Measurements from ENCODE around the gene ETFA. TPM values are rescaled to one million over a fixed set of nuclear protein-coding genes. Genes with fewer than 3 reads are reported as not detected.

The ETFA gene
- total RNA-seq: 100 to 1,000 TPM; 172 to 286 (median 213) TPM
- long read RNA-seq, donor 1, transcript ETFA-203 (12 exons, 2,287 nt): major isoform, 102 of 125 reads
- long read RNA-seq, donor 1, transcript ETFA-202 (11 exons, 1,346 nt): minor isoform, 7 of 125 reads
- long read RNA-seq, donor 1, partial matches to known transcripts: 2 of 125 reads
- long read RNA-seq, donor 1, other reads (novel, unspliced or antisense): 12 of 125 reads
- long read RNA-seq, donor 2, transcript ETFA-203 (12 exons, 2,287 nt): major isoform, 91 of 159 reads
- long read RNA-seq, donor 2, transcript ETFA-202 (11 exons, 1,346 nt): minor isoform, 24 of 159 reads
- long read RNA-seq, donor 2, partial matches to known transcripts: 29 of 159 reads
- long read RNA-seq, donor 2, other reads (novel, unspliced or antisense): 12 of 159 reads

DNA sequence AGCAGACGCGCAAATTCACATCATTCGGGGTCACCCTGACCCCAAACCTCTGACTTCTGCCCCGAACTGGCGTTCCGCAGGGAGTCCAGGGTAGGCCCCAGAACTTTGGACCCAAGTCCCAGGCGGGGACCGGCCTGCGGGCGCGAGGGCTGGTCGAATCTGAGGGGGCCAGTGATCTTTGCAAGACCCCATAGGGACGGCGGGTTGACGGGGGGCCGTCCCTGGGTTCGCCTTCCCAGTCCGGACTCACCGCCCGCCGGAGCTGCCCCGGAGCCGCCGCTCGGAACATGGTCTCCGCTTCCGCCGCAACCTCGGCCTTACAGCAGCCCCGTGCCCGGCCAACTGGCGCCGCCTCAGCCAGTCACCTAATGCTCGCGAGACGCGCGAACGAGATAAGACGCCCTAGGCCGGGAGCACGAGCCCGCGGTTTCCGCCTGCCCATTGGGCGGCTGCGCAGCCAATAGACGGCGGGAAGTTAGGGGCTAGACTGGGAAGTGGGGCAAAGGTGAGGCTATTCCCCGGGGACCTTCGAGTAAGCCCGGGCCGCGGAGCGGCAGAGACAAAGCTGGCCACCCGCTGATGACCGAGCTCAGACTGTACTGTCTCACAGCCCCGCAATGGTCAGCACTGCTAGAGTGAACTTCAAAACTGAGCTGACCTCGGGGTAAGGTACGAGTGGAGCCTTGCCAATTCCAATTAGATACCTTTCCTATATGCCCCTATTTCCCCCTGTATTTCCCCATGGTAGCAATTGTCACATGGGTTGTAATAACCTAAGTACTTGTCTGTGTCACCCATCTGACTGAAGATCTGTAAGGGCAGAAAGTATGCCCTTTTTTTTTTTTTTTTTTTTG lies at the start of gene ETFA:
ETFA (minus strand) TSS at position 370 of the 854 bp plus-strand sequence; CDS start at position 289, 81 bp downstream.
- Histone ChIP-seq H3K9me3 (no peaks in the 10 kb centered on the region), H3K4me1 (ENCODE audit: low read depth) (peaks cover 21% of the 10 kb centered on the region), H3K36me3 (ENCODE audit: low read depth) (no peaks in the 10 kb centered on the region), H3K4me3 (peak within 1 kb of the TSS; percentile 66)
- peak; percentile 98 to 99 (median 99) for DNase-seq
- TF ChIP-seq, protein P1, sequence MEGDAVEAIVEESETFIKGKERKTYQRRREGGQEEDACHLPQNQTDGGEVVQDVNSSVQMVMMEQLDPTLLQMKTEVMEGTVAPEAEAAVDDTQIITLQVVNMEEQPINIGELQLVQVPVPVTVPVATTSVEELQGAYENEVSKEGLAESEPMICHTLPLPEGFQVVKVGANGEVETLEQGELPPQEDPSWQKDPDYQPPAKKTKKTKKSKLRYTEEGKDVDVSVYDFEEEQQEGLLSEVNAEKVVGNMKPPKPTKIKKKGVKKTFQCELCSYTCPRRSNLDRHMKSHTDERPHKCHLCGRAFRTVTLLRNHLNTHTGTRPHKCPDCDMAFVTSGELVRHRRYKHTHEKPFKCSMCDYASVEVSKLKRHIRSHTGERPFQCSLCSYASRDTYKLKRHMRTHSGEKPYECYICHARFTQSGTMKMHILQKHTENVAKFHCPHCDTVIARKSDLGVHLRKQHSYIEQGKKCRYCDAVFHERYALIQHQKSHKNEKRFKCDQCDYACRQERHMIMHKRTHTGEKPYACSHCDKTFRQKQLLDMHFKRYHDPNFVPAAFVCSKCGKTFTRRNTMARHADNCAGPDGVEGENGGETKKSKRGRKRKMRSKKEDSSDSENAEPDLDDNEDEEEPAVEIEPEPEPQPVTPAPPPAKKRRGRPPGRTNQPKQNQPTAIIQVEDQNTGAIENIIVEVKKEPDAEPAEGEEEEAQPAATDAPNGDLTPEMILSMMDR (IDR thresholded peaks at IDR 0.05): no peak
- intact Hi-C loops (cut with DNase I, micrococcal nuclease): no loop called here
- ATAC-seq: peak; percentile 99

DNA sequence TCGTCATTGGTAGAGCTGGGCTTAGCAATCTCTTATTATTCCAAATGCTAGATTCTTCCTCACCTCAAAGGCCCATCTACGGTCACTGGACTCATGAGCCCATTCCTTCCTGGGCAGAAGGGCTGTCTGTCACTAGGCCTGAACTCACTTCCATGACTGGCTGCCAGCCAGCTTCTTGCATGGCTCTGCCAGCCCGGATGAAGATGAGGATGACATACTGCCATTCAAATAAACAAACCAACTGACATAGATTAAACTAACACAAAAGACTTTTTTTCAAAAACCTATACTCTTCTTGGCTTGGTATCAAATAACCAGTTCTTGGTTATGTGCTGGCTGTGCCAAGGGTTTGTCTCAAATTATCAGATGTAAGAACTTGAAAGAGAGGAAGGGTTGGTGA lies 49.1 kb upstream of the ETFA start:
- Histone ChIP-seq H3K36me3 (ENCODE audit: low read depth) (no peaks in the 10 kb centered on the region), H3K9me3 (no peaks in the 10 kb centered on the region), H3K4me1 (ENCODE audit: low read depth) (peaks cover 3% of the 10 kb centered on the region), H3K4me3 (no peak overlapping the region)
- ATAC-seq (no peak), DNase-seq (no peak)
- intact Hi-C loops (cut with DNase I, micrococcal nuclease): no loop called here
- TF ChIP-seq, protein P1 (IDR thresholded peaks at IDR 0.05): no peak

DNA sequence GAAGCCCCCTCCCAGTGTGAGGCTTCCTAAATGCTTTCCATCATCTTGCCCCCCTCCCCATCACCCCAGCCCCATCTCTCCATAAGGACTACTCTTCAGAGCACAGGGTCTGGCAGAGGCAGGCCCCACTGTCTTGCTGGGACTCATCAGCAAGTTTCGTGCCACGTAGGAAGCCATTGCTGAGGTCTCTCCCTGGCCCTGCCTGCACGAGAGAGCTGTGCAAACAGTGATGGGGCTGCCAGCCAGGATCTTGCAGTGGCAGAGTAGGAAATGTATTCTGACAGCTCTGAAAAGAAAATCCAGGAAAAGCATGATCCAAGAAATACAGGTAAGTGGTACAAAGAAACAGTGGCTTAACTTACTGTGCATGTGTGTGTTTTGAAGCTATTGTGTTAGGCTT lies 47.9 kb upstream of the ETFA start:
- Histone ChIP-seq H3K36me3 (ENCODE audit: low read depth) (no peaks in the 10 kb centered on the region), H3K9me3 (no peaks in the 10 kb centered on the region), H3K4me1 (ENCODE audit: low read depth) (peaks cover 7% of the 10 kb centered on the region), H3K4me3 (no peak overlapping the region)
- peak in 1 of 3 donors; percentile 41 for DNase-seq
- intact Hi-C loops (cut with DNase I, micrococcal nuclease): no loop called here
- peak; percentile 42 for ATAC-seq
- TF ChIP-seq, protein P1 (IDR thresholded peaks at IDR 0.05): no peak

DNA sequence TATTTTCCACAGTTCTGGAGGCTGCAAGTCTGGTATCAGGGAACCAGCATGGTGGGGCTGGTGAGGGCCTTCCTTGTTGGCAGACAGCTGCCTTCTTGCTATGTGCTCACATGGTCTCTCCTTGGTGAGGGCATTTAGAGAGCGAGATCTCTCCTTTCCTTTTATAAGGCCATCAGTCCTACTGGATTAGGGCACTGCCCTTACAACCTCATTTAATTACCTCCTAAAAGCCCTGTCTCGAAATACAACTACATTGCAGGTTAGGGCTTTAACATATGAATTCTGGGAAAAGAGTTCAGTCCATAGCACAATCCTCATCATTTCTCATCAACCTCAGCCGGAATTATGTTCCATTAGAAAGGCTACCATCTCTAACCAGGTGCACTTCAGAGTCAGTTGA lies 47.2 kb upstream of the ETFA start:
- DNase-seq: peak in 1 of 3 donors; percentile 21
- Histone ChIP-seq H3K36me3 (ENCODE audit: low read depth) (no peaks in the 10 kb centered on the region), H3K9me3 (no peaks in the 10 kb centered on the region), H3K4me1 (ENCODE audit: low read depth) (peaks cover 7% of the 10 kb centered on the region), H3K4me3 (no peak overlapping the region)
- TF ChIP-seq, protein P1 (IDR thresholded peaks at IDR 0.05): no peak
- peak; percentile 69 for ATAC-seq
- intact Hi-C loops (cut with DNase I, micrococcal nuclease): no loop called here

DNA sequence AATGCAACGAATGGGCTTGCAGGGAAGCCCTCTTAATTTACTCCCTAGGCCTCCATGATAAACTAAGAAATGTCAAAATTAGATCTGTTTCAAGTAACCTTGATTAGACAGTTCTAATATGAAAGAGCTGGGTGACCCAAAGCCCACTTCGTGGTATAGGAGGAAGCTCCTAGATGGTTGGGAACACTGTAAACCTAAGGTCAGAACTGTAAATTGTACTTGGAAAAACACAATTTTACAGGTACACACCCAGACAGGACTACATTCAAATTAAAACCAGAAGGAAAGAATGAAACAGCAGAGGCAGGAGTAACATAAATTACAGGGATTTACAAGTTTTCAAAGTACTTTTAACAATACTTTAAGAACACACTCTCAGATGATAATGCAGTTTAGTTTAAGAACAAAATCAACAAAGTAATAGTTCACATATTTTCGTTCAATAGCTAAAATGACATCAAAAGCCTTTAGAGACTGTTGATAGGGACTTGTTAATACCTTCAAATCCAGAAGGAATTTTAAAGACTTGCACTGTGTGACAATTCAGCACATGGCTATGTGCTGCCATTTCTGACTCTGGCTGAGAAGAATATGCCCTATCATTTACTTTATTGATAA lies 43.7 kb upstream of the ETFA start:
- no peak overlapping the region for H3K4me3 ChIP-seq
- ATAC-seq (peak; percentile 59), DNase-seq (no peak)
- no peaks in the 10 kb centered on the region for H3K36me3 ChIP-seq (ENCODE audit: low read depth)
- H3K4me1 ChIP-seq (ENCODE audit: low read depth): peaks cover 7% of the 10 kb centered on the region
- no peaks in the 10 kb centered on the region for H3K9me3 ChIP-seq
- TF ChIP-seq, protein P1 (IDR thresholded peaks at IDR 0.05): no peak
- intact Hi-C loops (cut with DNase I, micrococcal nuclease): no loop called here

All from mucosa of descending colon (tissue), 3 donors.